ENCODE data around the gene MDFI.

MDFI gene

GRCh38 chr6:41682056-41682477, 43.8 kb downstream of the MDFI start:
- DNase-seq (ENCODE audit: low read depth): peak; percentile 89
- TF ChIP-seq CTCF (conservative IDR thresholded peaks at IDR 0.05; ENCODE audit: low read length): peak; percentile 87
- no peak overlapping the region for H3K4me3 ChIP-seq (ENCODE audit: low read length)

- no peak for DNase-seq (ENCODE audit: low read depth)
- no peak for TF ChIP-seq CTCF (conservative IDR thresholded peaks at IDR 0.05; ENCODE audit: low read length)
- no peak overlapping the region for H3K4me3 ChIP-seq (ENCODE audit: low read length)
Observed at GRCh38 chr6:41682497-41683272, 44.4 kb downstream of the MDFI start.

- no peak for DNase-seq (ENCODE audit: low read depth)
- TF ChIP-seq CTCF (conservative IDR thresholded peaks at IDR 0.05; ENCODE audit: low read length): no peak
- H3K4me3 ChIP-seq (ENCODE audit: low read length): peak overlapping the region; percentile 15; the same call in 1 of the 2 replicates
Observed at GRCh38 chr6:41683273-41683522, 44.9 kb downstream of the MDFI start.

- DNase-seq (ENCODE audit: low read depth): peak; percentile 60
- TF ChIP-seq CTCF (conservative IDR thresholded peaks at IDR 0.05; ENCODE audit: low read length): peak; percentile 76
- peak overlapping the region; percentile 15; the same call in 1 of the 2 replicates for H3K4me3 ChIP-seq (ENCODE audit: low read length)
Observed at GRCh38 chr6:41683523-41684310, 45.4 kb downstream of the MDFI start.

GRCh38 chr6:41684311-41685180, 46.3 kb downstream of the MDFI start:
- no peak overlapping the region for H3K4me3 ChIP-seq (ENCODE audit: low read length)
- TF ChIP-seq CTCF (conservative IDR thresholded peaks at IDR 0.05; ENCODE audit: low read length): no peak
- no peak for DNase-seq (ENCODE audit: low read depth)

GRCh38 chr6:41685641-41686380, 47.5 kb downstream of the MDFI start:
- TF ChIP-seq CTCF (conservative IDR thresholded peaks at IDR 0.05; ENCODE audit: low read length): no peak
- no peak overlapping the region for H3K4me3 ChIP-seq (ENCODE audit: low read length)
- DNase-seq (ENCODE audit: low read depth): no peak

Data from AG10803 (cell line).